ENCODE measurements around the gene PIANP.

- TF ChIP-seq CTCF (IDR thresholded peaks at IDR 0.05), result peak; percentile 58
- no peak for TF ChIP-seq EZH2phosphoT487 (IDR thresholded peaks at IDR 0.05)
- TF ChIP-seq EZH2 (IDR thresholded peaks at IDR 0.05), result no peak
Measured at GRCh38 chr12:6697584-6698351, 2.8 kb downstream of the PIANP start.

Measured in neural progenitor cell (in vitro differentiated cells).